OCI-LY3 (cell line): ENCODE measurements around the gene GRIN1.
"Not testable (repeated sequence)": the region's sequence is repeated elsewhere in the genome, so short reads cannot be mapped to it uniquely, and the experiment has no call there.

Source experiments
- H2AFZ ChIP-seq: fragments of 200-600, 300-600 bp; shearing (Covaris generic); 2 replicates; pipeline ENCODE4 v1.6.0; 2014; ENCODE audit warnings: antibody characterized with exemption, low read depth, low read length
- H3K27ac ChIP-seq: fragments of 200-600, 300-600 bp; sonication (generic); 2 replicates; pipeline ENCODE4 v1.5.1; 2014; ENCODE audit warnings: mild to moderate bottlenecking, low read length, moderate library complexity, mixed read lengths
- H3K27me3 ChIP-seq: fragments of 200-600, 300-600 bp; sonication (generic); 2 replicates; pipeline ENCODE4 v1.6.1; 2014; ENCODE audit warnings: low read depth, low read length, mixed read lengths
- H3K36me3 ChIP-seq: fragments of 200-600, 300-600 bp; sonication (generic); replicated peaks from 2 replicates; pipeline ENCODE3; 2014; ENCODE audit warnings: low read depth, low read length, mixed read lengths
- H3K4me1 ChIP-seq: fragments of 300-600, 200-600 bp; sonication (generic); 2 replicates; pipeline ENCODE4 v1.6.1; 2014; ENCODE audit warnings: low read length, mixed read lengths
- H3K4me2 ChIP-seq: fragments of 200-600, 300-600 bp; sonication (generic); 2 replicates; pipeline ENCODE4 v1.6.1; 2014; ENCODE audit warnings: low read length, mixed read lengths
- H3K4me3 ChIP-seq: fragments of 300-600, 200-600 bp; sonication (generic); 2 replicates; pipeline ENCODE4 v1.5.1; 2014; ENCODE audit warnings: antibody characterized with exemption, mild to moderate bottlenecking, low read length, moderate library complexity
- H3K79me2 ChIP-seq: fragments of 300-600, 200-600 bp; shearing (Covaris generic); 2 replicates; pipeline ENCODE4 v1.6.1; 2014; ENCODE audit warnings: mild to moderate bottlenecking, low read length, mixed read lengths
- H3K9ac ChIP-seq: fragments of 300-600, 200-600 bp; shearing (Covaris generic); 2 replicates; pipeline ENCODE4 v1.6.0; 2014; ENCODE audit warnings: mild to moderate bottlenecking, low read length, moderate library complexity
- H3K9me3 ChIP-seq: fragments of 200-600, 300-600 bp; shearing (Covaris generic); 2 replicates; pipeline ENCODE4 v1.6.1; 2014; ENCODE audit warnings: low read length, mixed read lengths; ENCODE audit not compliant: insufficient read depth
- H4K20me1 ChIP-seq: fragments of 200-600, 300-600 bp; sonication (generic); 2 replicates; pipeline ENCODE4 v1.6.1; 2016; ENCODE audit warnings: low read length, mixed read lengths; ENCODE audit not compliant: insufficient read depth
- EZH2phosphoT487 ChIP-seq: fragments of 200-600 bp; shearing (Covaris generic); IDR thresholded peaks from 2 replicates; pipeline ENCODE4 v1.6.1; 2018; ENCODE audit warnings: antibody characterized with exemption, mixed run types, low read depth
- TF ChIP-seq, protein P1 (sequence below): fragments of 200-600, 300-600 bp; sonication (generic); IDR thresholded peaks from 2 replicates; pipeline ENCODE4 v1.5.1; 2014; ENCODE audit warnings: antibody characterized with exemption, low read length, low read depth

The GRIN1 gene

DNA sequence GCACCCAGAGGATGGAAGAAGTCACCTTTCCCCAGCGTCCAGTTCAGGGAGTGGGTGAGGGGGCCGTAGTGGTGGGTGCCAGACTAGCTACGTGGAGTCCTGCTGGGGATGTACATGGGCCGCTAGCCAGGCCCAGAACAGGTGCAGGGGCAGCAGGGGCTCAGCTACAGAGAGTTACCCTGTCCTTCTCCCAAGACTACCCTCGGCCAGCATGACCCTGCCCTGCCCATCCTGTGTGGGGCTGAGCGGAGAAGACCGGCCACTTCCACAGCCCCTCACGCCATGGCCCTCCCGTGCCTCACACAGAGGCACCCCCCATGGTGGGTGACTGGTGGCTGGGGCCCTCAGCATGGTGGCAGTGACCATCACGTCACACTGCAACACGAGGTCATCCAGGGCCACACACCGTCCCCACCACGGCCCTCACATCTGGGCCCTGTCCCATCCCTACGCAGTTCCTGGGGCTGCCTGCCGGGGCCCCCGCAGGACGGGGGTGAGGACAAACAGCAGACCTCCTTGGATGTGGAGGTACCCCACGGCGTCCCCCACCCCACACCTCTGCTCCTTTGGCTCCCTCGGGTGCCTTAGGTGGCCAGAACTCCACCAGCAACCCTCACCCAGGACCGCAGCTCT is 23.4 kb upstream of the GRIN1 start:
- TF ChIP-seq, protein P1, sequence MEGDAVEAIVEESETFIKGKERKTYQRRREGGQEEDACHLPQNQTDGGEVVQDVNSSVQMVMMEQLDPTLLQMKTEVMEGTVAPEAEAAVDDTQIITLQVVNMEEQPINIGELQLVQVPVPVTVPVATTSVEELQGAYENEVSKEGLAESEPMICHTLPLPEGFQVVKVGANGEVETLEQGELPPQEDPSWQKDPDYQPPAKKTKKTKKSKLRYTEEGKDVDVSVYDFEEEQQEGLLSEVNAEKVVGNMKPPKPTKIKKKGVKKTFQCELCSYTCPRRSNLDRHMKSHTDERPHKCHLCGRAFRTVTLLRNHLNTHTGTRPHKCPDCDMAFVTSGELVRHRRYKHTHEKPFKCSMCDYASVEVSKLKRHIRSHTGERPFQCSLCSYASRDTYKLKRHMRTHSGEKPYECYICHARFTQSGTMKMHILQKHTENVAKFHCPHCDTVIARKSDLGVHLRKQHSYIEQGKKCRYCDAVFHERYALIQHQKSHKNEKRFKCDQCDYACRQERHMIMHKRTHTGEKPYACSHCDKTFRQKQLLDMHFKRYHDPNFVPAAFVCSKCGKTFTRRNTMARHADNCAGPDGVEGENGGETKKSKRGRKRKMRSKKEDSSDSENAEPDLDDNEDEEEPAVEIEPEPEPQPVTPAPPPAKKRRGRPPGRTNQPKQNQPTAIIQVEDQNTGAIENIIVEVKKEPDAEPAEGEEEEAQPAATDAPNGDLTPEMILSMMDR: no peak
- no peak for TF ChIP-seq EZH2phosphoT487
- peak overlapping the region; percentile 83 for H3K4me3 ChIP-seq
- H3K4me1 ChIP-seq: peaks cover 19% of the 10 kb centered on the region
- H3K36me3 ChIP-seq: no peaks in the 10 kb centered on the region
- peaks cover 6% of the 10 kb centered on the region; the same call in 1 of the 2 replicates for H3K27me3 ChIP-seq
- no peaks in the 10 kb centered on the region for H3K9me3 ChIP-seq
- H3K4me2 ChIP-seq: peak overlapping the region; percentile 82
- no peaks in the 10 kb centered on the region for H4K20me1 ChIP-seq
- peak overlapping the region; percentile 76 for H3K9ac ChIP-seq
- H2AFZ ChIP-seq: no peak overlapping the region
- no peaks in the 10 kb centered on the region for H3K79me2 ChIP-seq
- no peak overlapping the region for H3K27ac ChIP-seq

DNA sequence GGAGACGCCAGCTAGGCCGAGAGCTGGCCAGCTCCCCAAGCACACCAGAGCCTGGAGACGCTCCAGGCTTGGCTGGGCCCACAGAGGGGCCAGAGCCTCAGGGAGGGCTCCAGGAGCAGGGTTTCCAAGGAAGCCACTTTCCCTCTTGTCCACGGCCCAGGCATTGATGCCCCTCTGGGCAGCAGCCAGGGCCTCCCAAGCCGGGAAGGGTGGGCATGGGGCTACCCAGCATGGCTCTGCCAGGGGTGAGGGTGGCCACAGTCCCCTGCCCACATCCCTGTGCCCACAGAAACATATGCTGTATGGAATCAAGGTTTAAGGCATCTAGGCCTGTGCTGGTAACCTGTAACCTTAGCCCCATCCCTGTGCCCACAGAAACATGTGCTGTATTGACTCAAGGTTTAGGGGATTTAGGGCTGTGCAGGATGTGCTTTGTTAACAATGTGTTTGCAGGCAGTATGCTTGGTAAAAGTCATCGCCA is 22.9 kb upstream of the GRIN1 start:
- no peaks in the 10 kb centered on the region for H3K36me3 ChIP-seq
- peaks cover 6% of the 10 kb centered on the region; the same call in 1 of the 2 replicates for H3K27me3 ChIP-seq
- H2AFZ ChIP-seq: no peak overlapping the region
- no peaks in the 10 kb centered on the region for H3K9me3 ChIP-seq
- H3K79me2 ChIP-seq: no peaks in the 10 kb centered on the region
- H3K27ac ChIP-seq: no peak overlapping the region
- H3K4me2 ChIP-seq: no peak overlapping the region
- no peaks in the 10 kb centered on the region for H4K20me1 ChIP-seq
- TF ChIP-seq EZH2phosphoT487: no peak
- H3K4me1 ChIP-seq: peaks cover 19% of the 10 kb centered on the region
- no peak overlapping the region for H3K4me3 ChIP-seq
- no peak overlapping the region for H3K9ac ChIP-seq

DNA sequence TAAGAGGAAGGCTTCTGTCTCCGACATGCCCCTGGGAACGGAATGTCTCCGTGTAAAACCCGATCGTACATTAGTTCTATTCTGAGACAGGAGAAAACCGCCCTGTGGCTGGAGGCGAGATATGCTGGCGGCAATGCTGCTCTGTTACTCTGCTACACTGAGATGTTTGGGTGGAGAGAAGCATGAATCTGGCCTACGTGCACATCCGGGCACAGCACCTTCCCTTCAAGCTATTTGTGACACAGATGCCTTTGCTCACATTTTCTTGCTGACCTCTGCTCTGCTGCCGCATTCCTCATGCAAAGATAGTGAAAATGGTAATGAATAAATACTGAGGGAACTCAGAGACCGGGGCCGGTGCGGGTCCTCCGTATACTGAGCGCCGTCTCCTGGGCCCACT is 22.2 kb upstream of the GRIN1 start:
- Histone ChIP-seq H3K36me3 (no peaks in the 10 kb centered on the region), H3K4me2 (no peak overlapping the region), H4K20me1 (no peaks in the 10 kb centered on the region), H3K4me3 (no peak overlapping the region), H3K9ac (no peak overlapping the region), H3K27ac (no peak overlapping the region), H3K27me3 (peaks cover 6% of the 10 kb centered on the region; the same call in 1 of the 2 replicates), H3K79me2 (no peaks in the 10 kb centered on the region), H3K4me1 (peaks cover 19% of the 10 kb centered on the region), H3K9me3 (no peaks in the 10 kb centered on the region), H2AFZ (no peak overlapping the region)
- TF ChIP-seq, protein P1: no peak
- no peak for TF ChIP-seq EZH2phosphoT487

DNA sequence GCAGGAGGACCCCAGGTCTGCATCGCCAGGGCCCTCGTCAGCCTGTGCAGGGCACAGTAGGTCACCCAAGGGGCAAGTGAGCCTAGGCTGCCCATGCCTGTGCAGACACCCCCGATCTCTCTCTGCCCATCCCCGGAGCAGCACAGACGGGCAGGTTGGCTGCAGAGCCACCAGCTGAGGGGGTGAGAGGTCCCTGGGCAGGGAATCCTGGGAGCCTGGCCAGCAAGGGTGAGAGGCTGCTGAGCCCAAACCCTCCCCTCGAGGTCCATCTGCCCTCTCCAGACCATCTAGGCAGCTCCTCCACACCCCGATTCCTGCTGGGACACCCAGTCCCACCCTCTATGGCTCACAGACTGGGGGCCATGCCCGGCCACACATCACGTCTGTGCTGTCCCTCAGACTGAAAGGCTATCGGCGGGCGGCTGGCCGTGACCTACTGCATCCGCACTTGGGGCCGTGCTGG is 21.7 kb upstream of the GRIN1 start:
- Histone ChIP-seq H3K4me3 (no peak overlapping the region), H3K9ac (no peak overlapping the region)

DNA sequence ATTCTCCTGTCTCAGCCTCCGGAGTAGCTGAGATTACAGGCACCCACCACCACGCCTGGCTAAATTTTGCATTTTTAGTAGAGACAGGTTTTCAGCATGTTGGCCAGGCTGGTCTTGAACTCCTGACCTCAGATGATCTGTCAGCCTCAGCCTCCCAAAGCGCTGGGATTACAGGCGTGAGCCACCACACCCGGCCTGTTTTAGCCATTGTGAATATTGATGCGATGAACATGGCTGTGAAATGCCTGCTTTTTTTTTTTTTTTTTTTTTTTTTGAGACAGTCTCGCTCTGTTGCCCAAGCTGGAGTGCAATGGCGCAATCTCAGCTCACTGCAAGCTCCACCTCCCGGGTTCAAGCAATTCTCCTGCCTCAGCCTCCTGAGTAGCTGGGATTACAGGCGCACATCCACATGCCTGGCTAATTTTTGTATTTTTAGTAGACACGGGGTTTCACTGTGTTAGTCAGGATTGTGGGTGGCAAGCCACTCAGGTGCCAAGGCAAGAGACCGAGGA is 20.8 kb upstream of the GRIN1 start:
- not testable (repeated sequence) for H3K4me2 ChIP-seq, H3K9me3 ChIP-seq, H2AFZ ChIP-seq, H3K9ac ChIP-seq, H3K27ac ChIP-seq, H3K36me3 ChIP-seq, H3K4me3 ChIP-seq, H3K27me3 ChIP-seq, H4K20me1 ChIP-seq, H3K79me2 ChIP-seq
- H3K4me1 ChIP-seq: peaks cover 33% of the 10 kb centered on the region

More for the DNA sequence above, 21.7 kb upstream of the GRIN1 start:
- Histone ChIP-seq H3K79me2 (no peaks in the 10 kb centered on the region), H3K9me3 (no peaks in the 10 kb centered on the region), H3K36me3 (no peaks in the 10 kb centered on the region), H3K4me2 (no peak overlapping the region), H3K4me1 (peaks cover 24% of the 10 kb centered on the region), H2AFZ (no peak overlapping the region), H4K20me1 (no peaks in the 10 kb centered on the region), H3K27me3 (peaks cover 6% of the 10 kb centered on the region; the same call in 1 of the 2 replicates), H3K27ac (no peak overlapping the region)
- no peak for TF ChIP-seq EZH2phosphoT487
- TF ChIP-seq, protein P1: no peak

DNA sequence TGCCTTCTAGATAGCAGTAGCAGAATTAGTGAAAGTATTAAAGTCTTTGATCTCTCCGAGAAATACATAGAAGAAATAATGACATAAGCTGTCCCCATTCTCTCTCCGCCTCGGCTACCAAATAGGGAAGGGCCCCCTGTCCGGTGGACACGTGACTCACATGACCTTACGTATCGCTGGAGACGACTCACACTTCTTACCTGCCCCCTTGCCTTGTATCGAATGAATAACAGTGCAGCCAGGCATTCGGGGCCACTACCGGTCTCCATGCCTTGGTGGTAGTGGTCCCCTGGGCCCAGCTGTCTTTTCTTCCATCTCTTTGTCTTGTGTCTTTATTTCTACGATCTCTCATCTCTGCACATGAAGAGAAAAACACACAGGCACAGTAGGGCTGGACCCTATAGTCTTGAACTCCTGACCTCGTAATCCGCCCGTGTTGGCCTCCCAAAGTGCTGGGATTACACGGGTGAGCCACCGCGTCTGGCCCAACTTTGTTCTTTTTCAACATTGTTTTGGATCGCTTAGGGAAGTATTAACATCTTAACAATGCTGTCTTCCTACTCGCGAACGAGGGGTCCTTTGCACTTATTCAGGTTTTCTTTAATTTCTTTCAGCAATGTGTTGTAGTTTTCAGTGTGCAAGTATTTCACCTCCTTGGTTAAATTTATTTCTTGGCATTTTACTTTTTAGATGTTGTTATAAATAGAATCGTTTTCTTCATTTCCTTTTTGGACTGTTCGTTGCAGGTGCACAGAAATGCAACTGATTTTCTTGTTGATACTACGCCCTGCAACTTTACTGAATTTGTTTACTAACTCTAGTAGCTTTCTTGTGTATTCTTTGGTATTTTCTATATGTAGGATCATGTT is 16.8 kb upstream of the GRIN1 start:
- H3K4me2 ChIP-seq: peak overlapping the region; percentile 65
- H2AFZ ChIP-seq: not testable (repeated sequence)

More for the DNA sequence above, 16.8 kb upstream of the GRIN1 start:
- Histone ChIP-seq H3K27ac (peak overlapping the region; percentile 82), H3K79me2 (peaks cover 18% of the 10 kb centered on the region), H3K4me1 (peaks cover 44% of the 10 kb centered on the region), H3K4me3 (peak overlapping the region; percentile 64), H3K9ac (peak overlapping the region; percentile 42)
- H3K9me3 ChIP-seq, H3K36me3 ChIP-seq, H3K27me3 ChIP-seq, H4K20me1 ChIP-seq: not testable (repeated sequence)
